H1 (cell line): Measurements from ENCODE around the gene RCL1. TPM values are rescaled to one million over a fixed set of nuclear protein-coding genes. Genes with fewer than 3 reads are reported as not detected.

Experiments
- CTCF ChIA-PET: fragments of 300-600 bp; sonication (Branson Sonifier 250); formaldehyde crosslinking; loops from one replicate; lab custom pipeline; 2021; ENCODE audit not compliant: partially characterized antibody; lab: Charles Lee
- POLR2A ChIA-PET: fragments of 300-600 bp; sonication (Branson Sonifier 250); formaldehyde crosslinking; loops from one replicate; lab custom pipeline; 2021; ENCODE audit warnings: inconsistent platforms; ENCODE audit not compliant: partially characterized antibody; lab: Charles Lee
- DNase-seq, 2 experiments: peaks; one replicate each; pipeline versions ENCODE4 v3.0.0 to v3.0.0-alpha.2; 2010 to 2022; ENCODE audit warnings: low spot score in 2 of 2, low read depth in 1 of 2, mixed read lengths in 1 of 2
- FAIRE-seq: peaks from 2 replicates; lab custom pipeline; 2011; peaks lifted over from hg19 to GRCh38; lab: Jason Lieb, UNC
- H2AFZ ChIP-seq: 2 replicates; pipeline ENCODE4 v1.8.1; 2012; ENCODE audit warnings: low read length, inconsistent platforms
- H2AK5ac ChIP-seq: 2 replicates; pipeline ENCODE4 v1.6.1; 2013; ENCODE audit warnings: low read depth, low read length
- H2BK120ac ChIP-seq: replicated peaks from 2 replicates; pipeline ENCODE3; 2013; ENCODE audit warnings: low read depth, low read length, inconsistent platforms
- H2BK12ac ChIP-seq: 2 replicates; pipeline ENCODE4 v1.6.1; 2013; ENCODE audit warnings: low read depth, low read length
- H2BK15ac ChIP-seq: 2 replicates; pipeline ENCODE4 v1.6.1; 2013; ENCODE audit warnings: low read length
- H2BK20ac ChIP-seq: 2 replicates; pipeline ENCODE4 v1.6.1; 2013; ENCODE audit warnings: low read length
- H2BK5ac ChIP-seq: 2 replicates; pipeline ENCODE4 v1.6.1; 2013; ENCODE audit warnings: low read depth, low read length
- H3K14ac ChIP-seq: 2 replicates; pipeline ENCODE4 v1.6.1; 2013; ENCODE audit warnings: inconsistent platforms; ENCODE audit not compliant: insufficient read length
- H3K18ac ChIP-seq: 2 replicates; pipeline ENCODE4 v1.6.1; 2013; ENCODE audit warnings: low read length; ENCODE audit errors: extremely low read depth
- H3K23ac ChIP-seq: 2 replicates; pipeline ENCODE4 v1.6.1; 2013; ENCODE audit warnings: inconsistent platforms; ENCODE audit not compliant: insufficient read length
- H3K23me2 ChIP-seq: 2 replicates; pipeline ENCODE4 v1.6.1; 2013; ENCODE audit warnings: low read depth, low read length
- H3K27ac ChIP-seq: 2 replicates; pipeline ENCODE4 v1.6.1; 2011; ENCODE audit warnings: low read depth, low read length, inconsistent platforms
- H3K27me3 ChIP-seq, 4 experiments: replicated peaks in 1 of 4; 1 replicate in 1 of 4; 2 replicates in 3 of 4; pipeline versions ENCODE4 v1.6.1 to v1.8.1; 2011 to 2013; ENCODE audit warnings: low read length in 3 of 4, mild to moderate bottlenecking in 3 of 4, inconsistent platforms in 2 of 4, mixed read lengths in 2 of 4, moderate library complexity in 1 of 4; ENCODE audit not compliant: control insufficient read depth in 3 of 4, insufficient read depth in 3 of 4; ENCODE audit errors: extremely low read depth in 1 of 4
- H3K36me3 ChIP-seq, 4 experiments: 2 replicates each; pipeline versions ENCODE4 v1.6.1 to v1.8.1; 2011 to 2013; ENCODE audit warnings: mild to moderate bottlenecking in 4 of 4, low read length in 3 of 4, moderate library complexity in 2 of 4, control low read depth in 1 of 4, inconsistent platforms in 1 of 4; ENCODE audit not compliant: insufficient read depth in 4 of 4, control insufficient read depth in 2 of 4
- H3K4ac ChIP-seq: replicated peaks from 2 replicates; pipeline ENCODE3; 2013; ENCODE audit warnings: low read length, low read depth, mixed read lengths, inconsistent platforms; ENCODE audit not compliant: insufficient read length
- H3K4me1 ChIP-seq, 4 experiments: replicated peaks in 1 of 4; 1 replicate in 1 of 4; 2 replicates in 3 of 4; pipeline versions ENCODE4 v1.6.1 to v1.8.1; 2011 to 2013; ENCODE audit warnings: low read length in 3 of 4, inconsistent platforms in 2 of 4, mixed read lengths in 1 of 4; ENCODE audit not compliant: insufficient read depth in 4 of 4, control insufficient read depth in 3 of 4
- H3K4me2 ChIP-seq, 2 experiments: 2 replicates each; pipeline versions ENCODE4 v1.6.1 to v1.8.1; 2011 to 2013; ENCODE audit warnings: low read depth in 2 of 2, low read length in 2 of 2, control low read depth in 1 of 2, inconsistent platforms in 1 of 2, mild to moderate bottlenecking in 1 of 2; ENCODE audit not compliant: insufficient read depth in 1 of 2
- H3K4me3 ChIP-seq, 4 experiments: fragments of 200-600, 300-600 bp in 1 of 4; sonication (generic), shearing (Covaris generic), sonication (Bioruptor Twin) in 1 of 4; 2 replicates each; pipeline versions ENCODE4 v1.5.1 to v1.8.1; 2011 to 2016; ENCODE audit warnings: low read length in 4 of 4, low read depth in 3 of 4, control low read depth in 2 of 4, inconsistent platforms in 2 of 4, mild to moderate bottlenecking in 2 of 4, mixed read lengths in 1 of 4, moderate library complexity in 1 of 4; ENCODE audit not compliant: insufficient read depth in 2 of 4; ENCODE audit errors: extremely low read depth in 1 of 4
- H3K56ac ChIP-seq: replicated peaks from 2 replicates; pipeline ENCODE3; 2013; ENCODE audit warnings: low read depth, mild to moderate bottlenecking, mixed read lengths, low read length, inconsistent platforms; ENCODE audit not compliant: insufficient read length
- H3K79me1 ChIP-seq: 2 replicates; pipeline ENCODE4 v1.6.1; 2013; ENCODE audit warnings: low read depth, low read length, control low read depth
- H3K79me2 ChIP-seq, 2 experiments: 2 replicates each; pipeline versions ENCODE4 v1.6.1 to v1.8.1; 2012 to 2013; ENCODE audit warnings: low read length in 2 of 2, mild to moderate bottlenecking in 2 of 2, inconsistent platforms in 1 of 2; ENCODE audit not compliant: insufficient read depth in 2 of 2, control insufficient read depth in 1 of 2
- H3K9ac ChIP-seq, 4 experiments: replicated peaks in 1 of 4; 1 replicate in 1 of 4; 2 replicates in 3 of 4; pipeline versions ENCODE4 v1.6.1 to v1.8.1; 2011 to 2013; ENCODE audit warnings: low read depth in 3 of 4, low read length in 3 of 4, control low read depth in 2 of 4, mild to moderate bottlenecking in 2 of 4, moderate library complexity in 2 of 4, inconsistent platforms in 1 of 4; ENCODE audit errors: extremely low read depth in 1 of 4
- H3K9me3 ChIP-seq, 2 experiments: 2 replicates each; pipeline versions ENCODE4 v1.6.1 to v1.8.1; 2012 to 2013; ENCODE audit warnings: mild to moderate bottlenecking in 2 of 2, moderate library complexity in 2 of 2, control low read depth in 1 of 2, inconsistent platforms in 1 of 2, low read depth in 1 of 2, low read length in 1 of 2, mixed read lengths in 1 of 2; ENCODE audit not compliant: insufficient read depth in 2 of 2
- H4K20me1 ChIP-seq, 2 experiments: replicated peaks in 1 of 2; 2 replicates each; pipeline versions ENCODE3 to v1.8.1; 2011 to 2013; ENCODE audit warnings: inconsistent platforms in 2 of 2, low read length in 2 of 2, mild to moderate bottlenecking in 1 of 2; ENCODE audit not compliant: insufficient read depth in 2 of 2, control insufficient read depth in 1 of 2
- H4K5ac ChIP-seq: 2 replicates; pipeline ENCODE4 v1.6.1; 2013; ENCODE audit warnings: low read length, low read depth, mixed read lengths, inconsistent platforms; ENCODE audit not compliant: insufficient read length
- H4K8ac ChIP-seq: 2 replicates; pipeline ENCODE4 v1.8.0; 2013; ENCODE audit warnings: mild to moderate bottlenecking, moderate library complexity, low read length, inconsistent platforms; ENCODE audit not compliant: insufficient read depth; ENCODE audit errors: extremely low read depth
- H4K91ac ChIP-seq: replicated peaks from 2 replicates; pipeline ENCODE3; 2013; ENCODE audit warnings: low read length, mixed read lengths, inconsistent platforms; ENCODE audit not compliant: insufficient read length
- CTBP2 ChIP-seq: IDR thresholded peaks from 2 replicates; pipeline ENCODE4 v1.7.0; 2011; ENCODE audit warnings: borderline replicate concordance, mild to moderate bottlenecking, moderate library complexity, mixed read lengths, low read length; ENCODE audit not compliant: insufficient read depth, insufficient read length
- EGR1 ChIP-seq: IDR thresholded peaks from 2 replicates; pipeline ENCODE4 v1.6.1; 2011; ENCODE audit warnings: low read depth, low read length, borderline replicate concordance
- GTF2F1 ChIP-seq: IDR thresholded peaks from 2 replicates; pipeline ENCODE4 v1.6.1; 2012; ENCODE audit warnings: low read depth, low read length, improper control_type of control experiment, borderline replicate concordance
- JUN ChIP-seq: IDR thresholded peaks from 2 replicates; pipeline ENCODE4 v1.6.1; 2011; ENCODE audit warnings: low read depth, mild to moderate bottlenecking, improper control_type of control experiment, low read length
- JUND ChIP-seq: IDR thresholded peaks from 2 replicates; pipeline ENCODE4 v1.6.1; 2011; ENCODE audit warnings: mild to moderate bottlenecking, improper control_type of control experiment, low read length
- NANOG ChIP-seq: IDR thresholded peaks from 2 replicates; pipeline ENCODE4 v1.6.1; 2011; ENCODE audit warnings: low read length, low read depth, mild to moderate bottlenecking, inconsistent platforms; ENCODE audit not compliant: insufficient read depth, poor library complexity, severe bottlenecking
- POU5F1 ChIP-seq: IDR thresholded peaks from 2 replicates; pipeline ENCODE4 v1.6.1; 2011; ENCODE audit warnings: low read depth, mild to moderate bottlenecking, low read length, moderate library complexity
- SIRT6 ChIP-seq: IDR thresholded peaks from one replicate; pipeline ENCODE4 v1.7.1; 2012; ENCODE audit warnings: low read length, inconsistent platforms
- SUZ12 ChIP-seq: fragments of 200-600 bp; sonication (generic); IDR thresholded peaks from 2 replicates; pipeline ENCODE4 v1.6.1; 2012; ENCODE audit warnings: mild to moderate bottlenecking, inconsistent platforms, low read length, moderate library complexity, mixed read lengths
- TEAD4 ChIP-seq: IDR thresholded peaks from 2 replicates; pipeline ENCODE4 v1.6.1; 2012; ENCODE audit warnings: low read depth, low read length, inconsistent platforms, mixed read lengths
- WGBS, 2 experiments: shearing (Covaris generic) in 1 of 2; methylation state at CpG; one replicate each; pipeline versions ENCODE4 v1.1.6 to v1.1.7; 2013 to 2015; ENCODE audit warnings: low lambda C conversion rate in 2 of 2, mixed read lengths in 2 of 2, inconsistent platforms in 1 of 2, low coverage in 1 of 2, missing lambda C conversion rate in 1 of 2; ENCODE audit not compliant: insufficient replicate concordance in 2 of 2, insufficient coverage in 1 of 2, insufficient read length in 1 of 2; ENCODE audit errors: extremely low coverage in 1 of 2, missing lambda C conversion rate in 1 of 2; 5-methylcytosine and 5-hydroxymethylcytosine counted together
- polyA plus RNA-seq, 7 experiments: library from polyadenylated mRNA; depleted of rRNA in 3 of 7; stranded (reverse) in 5 of 7; unstranded in 2 of 7; fragments of >200 nt in 5 of 7; fragments of 200-250 nt in 2 of 7; gene quantifications; 1 replicate in 5 of 7; 2 replicates in 1 of 7; 4 replicates in 1 of 7; pipeline versions ENCODE4 v1.2.1 to v1.2.3, GENCODE V29; 2011 to 2013; ENCODE audit warnings: missing spikeins in 2 of 7, mixed read lengths in 2 of 7
- total RNA-seq: library from RNA; stranded (reverse); fragmentation: NEBNext Ultra II Directional; extraction: Animal tissue kit (Norgen Biotek cat#: 25700); gene quantifications from 2 replicates; pipeline ENCODE4 v1.2.1, GENCODE V29; 2021
- TF ChIP-seq, protein P1 (sequence below), 3 experiments: IDR thresholded peaks; 1 replicate in 2 of 3; 2 replicates in 1 of 3; pipeline versions ENCODE4 v1.5.1 to v1.6.1; 2011; ENCODE audit warnings: low read length in 3 of 3, mild to moderate bottlenecking in 3 of 3, inconsistent platforms in 2 of 3, low read depth in 1 of 3, moderate library complexity in 1 of 3; ENCODE audit not compliant: insufficient read depth in 1 of 3; ENCODE audit errors: control extremely low read depth in 1 of 3

The RCL1 gene
- total and polyA plus RNA-seq, 2 of the 8 experiments (the other 6 are each of a cell fraction or from before 2014, with no cell fraction given), result 21.0 to 29.5 TPM

GRCh38 chr9:4755026-4755609, 37.6 kb upstream of the RCL1 start:
- no peaks in the 10 kb centered on the region for H3K79me2 ChIP-seq
- H3K4ac ChIP-seq, result no peak overlapping the region
- no peak overlapping the region for H3K23ac ChIP-seq
- no peaks in the 10 kb centered on the region for H3K36me3 ChIP-seq
- H3K4me1 ChIP-seq, result no peaks in the 10 kb centered on the region
- H4K20me1 ChIP-seq, result no peaks in the 10 kb centered on the region
- no peak overlapping the region for H4K8ac ChIP-seq
- 75% methylated on average over 5 of the region's 5 CpGs; no CpG with 5 or more reads in 1 of the 2 experiments for WGBS, 2 experiments
- no peak overlapping the region for H3K18ac ChIP-seq
- no peaks in the 10 kb centered on the region for H3K9me3 ChIP-seq
- no peak overlapping the region for H3K27ac ChIP-seq
- H2BK12ac ChIP-seq, result no peak overlapping the region
- no peaks in the 10 kb centered on the region for H3K23me2 ChIP-seq
- no peaks in the 10 kb centered on the region for H3K27me3 ChIP-seq
- POLR2A ChIA-PET, result interaction anchor here (1.0 kb wide), 1 partner anchor 14 kb away, joined by 3 read pairs; no protein-coding TSS in a partner anchor
- H2BK120ac ChIP-seq, result no peak overlapping the region
- no peak overlapping the region for H2AFZ ChIP-seq
- no peak overlapping the region for H3K14ac ChIP-seq
- no peak overlapping the region for H3K56ac ChIP-seq
- H4K5ac ChIP-seq, result no peak overlapping the region
- no peak overlapping the region for H2AK5ac ChIP-seq
- H3K79me1 ChIP-seq, result no peaks in the 10 kb centered on the region
- no peak overlapping the region for H3K4me3 ChIP-seq
- CTCF ChIA-PET, result interaction anchor here (0.6 to 1.8 kb wide), 9 partner anchors 11 to 573 kb away, joined by 3 to 8 read pairs (median 3); no protein-coding TSS in a partner anchor
- FAIRE-seq, result no peak
- H4K91ac ChIP-seq, result no peak overlapping the region
- no peak overlapping the region for H2BK5ac ChIP-seq
- DNase-seq, result no peak
- H3K4me2 ChIP-seq, result no peak overlapping the region
- H2BK15ac ChIP-seq, result no peak overlapping the region
- H3K9ac ChIP-seq, result no peak overlapping the region
- H2BK20ac ChIP-seq, result no peak overlapping the region
- TF ChIP-seq JUND, result no peak
- no peak for TF ChIP-seq NANOG
- no peak for TF ChIP-seq SIRT6
- no peak for TF ChIP-seq GTF2F1
- no peak for TF ChIP-seq CTBP2
- TF ChIP-seq EGR1, result no peak
- no peak for TF ChIP-seq JUN
- no peak for TF ChIP-seq POU5F1
- TF ChIP-seq TEAD4, result no peak
- no peak for TF ChIP-seq SUZ12
- TF ChIP-seq, protein P1, sequence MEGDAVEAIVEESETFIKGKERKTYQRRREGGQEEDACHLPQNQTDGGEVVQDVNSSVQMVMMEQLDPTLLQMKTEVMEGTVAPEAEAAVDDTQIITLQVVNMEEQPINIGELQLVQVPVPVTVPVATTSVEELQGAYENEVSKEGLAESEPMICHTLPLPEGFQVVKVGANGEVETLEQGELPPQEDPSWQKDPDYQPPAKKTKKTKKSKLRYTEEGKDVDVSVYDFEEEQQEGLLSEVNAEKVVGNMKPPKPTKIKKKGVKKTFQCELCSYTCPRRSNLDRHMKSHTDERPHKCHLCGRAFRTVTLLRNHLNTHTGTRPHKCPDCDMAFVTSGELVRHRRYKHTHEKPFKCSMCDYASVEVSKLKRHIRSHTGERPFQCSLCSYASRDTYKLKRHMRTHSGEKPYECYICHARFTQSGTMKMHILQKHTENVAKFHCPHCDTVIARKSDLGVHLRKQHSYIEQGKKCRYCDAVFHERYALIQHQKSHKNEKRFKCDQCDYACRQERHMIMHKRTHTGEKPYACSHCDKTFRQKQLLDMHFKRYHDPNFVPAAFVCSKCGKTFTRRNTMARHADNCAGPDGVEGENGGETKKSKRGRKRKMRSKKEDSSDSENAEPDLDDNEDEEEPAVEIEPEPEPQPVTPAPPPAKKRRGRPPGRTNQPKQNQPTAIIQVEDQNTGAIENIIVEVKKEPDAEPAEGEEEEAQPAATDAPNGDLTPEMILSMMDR (IDR thresholded peaks at IDR 0.05; ENCODE audit: control extremely low read depth in 1 of 3, insufficient read depth in 1 of 3, low read depth in 1 of 3, low read length in 3 of 3), result no peak
